IMR-90 (cell line): Measurements from ENCODE around the gene KRABD2.

Experiments
- ATAC-seq: fragments of 200-7000 bp; cut with Tn5 transposase; 2 replicates; pipeline ENCODE4 v1.9.1; 2020; ENCODE audit warnings: low read depth, mild to moderate bottlenecking, moderate library complexity
- BruUV-seq: library from RNA; stranded (reverse); fragments of 400-500 nt; replicated peaks from 2 replicates; lab custom pipeline; 2021; lab: Mats Ljungman, UMichigan
- CTCF ChIA-PET: fragments of 300-600 bp; formaldehyde crosslinking; extraction: SDS; loops from one replicate; lab custom pipeline; 2021; ENCODE audit warnings: antibody characterized with exemption; lab: Yijun Ruan, JAX
- POLR2A ChIA-PET: fragments of 300-600 bp; sonication (Branson Sonifier 250); formaldehyde crosslinking; loops from one replicate; lab custom pipeline; 2022; ENCODE audit warnings: antibody characterized with exemption; ENCODE audit not compliant: unreplicated experiment; lab: Charles Lee
- DNase-seq: peaks from one replicate; pipeline ENCODE4 v3.0.0; 2013
- H2AFZ ChIP-seq: replicated peaks from 2 replicates; pipeline ENCODE3; 2013; ENCODE audit warnings: low read length, mild to moderate bottlenecking; ENCODE audit not compliant: poor library complexity
- H2AK5ac ChIP-seq: 2 replicates; pipeline ENCODE4 v1.6.1; 2013; ENCODE audit warnings: low read depth, low read length, inconsistent platforms
- H2AK9ac ChIP-seq: replicated peaks from 2 replicates; pipeline ENCODE3; 2013; ENCODE audit warnings: mild to moderate bottlenecking, low read depth, low read length, moderate library complexity; ENCODE audit not compliant: poor library complexity
- H2BK120ac ChIP-seq: 2 replicates; pipeline ENCODE4 v1.6.1; 2013; ENCODE audit warnings: low read depth, low read length, inconsistent platforms
- H2BK15ac ChIP-seq: 3 replicates; pipeline ENCODE4 v1.6.1; 2013; ENCODE audit warnings: low read depth, low read length, inconsistent platforms
- H2BK20ac ChIP-seq: 2 replicates; pipeline ENCODE4 v1.6.1; 2013; ENCODE audit warnings: low read depth, mild to moderate bottlenecking, inconsistent platforms, low read length, moderate library complexity
- H2BK5ac ChIP-seq: 2 replicates; pipeline ENCODE4 v1.6.1; 2013; ENCODE audit warnings: mild to moderate bottlenecking, low read depth, low read length, inconsistent platforms; ENCODE audit not compliant: poor library complexity, severe bottlenecking
- H3K14ac ChIP-seq: replicated peaks from 2 replicates; pipeline ENCODE4 v1.6.1; 2013; ENCODE audit warnings: low read depth, low read length, inconsistent platforms
- H3K18ac ChIP-seq: 2 replicates; pipeline ENCODE4 v1.6.1; 2013; ENCODE audit warnings: low read depth, low read length, control low read depth
- H3K23ac ChIP-seq: 2 replicates; pipeline ENCODE4 v1.6.1; 2013; ENCODE audit warnings: low read depth, low read length, inconsistent platforms
- H3K27ac ChIP-seq: 2 replicates; pipeline ENCODE4 v1.5.1; 2013; ENCODE audit warnings: mild to moderate bottlenecking, control low read depth, low read length; ENCODE audit not compliant: insufficient read depth
- H3K27me3 ChIP-seq: 2 replicates; pipeline ENCODE4 v1.6.1; 2013; ENCODE audit warnings: low read length; ENCODE audit not compliant: control insufficient read depth, insufficient read depth
- H3K36me3 ChIP-seq: 2 replicates; pipeline ENCODE4 v1.6.1; 2013; ENCODE audit warnings: low read length, mixed read lengths; ENCODE audit not compliant: control insufficient read depth, insufficient read depth
- H3K4ac ChIP-seq: 2 replicates; pipeline ENCODE4 v1.6.1; 2013; ENCODE audit warnings: low read depth, low read length, inconsistent platforms
- H3K4me1 ChIP-seq: 2 replicates; pipeline ENCODE4 v1.6.1; 2013; ENCODE audit warnings: low read length, mixed read lengths; ENCODE audit not compliant: control insufficient read depth, insufficient read depth
- H3K4me2 ChIP-seq: 2 replicates; pipeline ENCODE4 v1.6.1; 2013; ENCODE audit warnings: low read depth, mild to moderate bottlenecking, control low read depth, low read length, moderate library complexity
- H3K4me3 ChIP-seq: 2 replicates; pipeline ENCODE4 v1.5.1; 2013; ENCODE audit warnings: low read depth, mild to moderate bottlenecking, control low read depth, low read length, moderate library complexity; ENCODE audit not compliant: insufficient read depth
- H3K56ac ChIP-seq: 2 replicates; pipeline ENCODE4 v1.6.1; 2013; ENCODE audit warnings: low read length, inconsistent platforms; ENCODE audit not compliant: insufficient read depth; ENCODE audit errors: extremely low read depth
- H3K79me1 ChIP-seq, 2 experiments: 2 replicates each; pipeline ENCODE4 v1.6.1; 2013; ENCODE audit warnings: low read length in 2 of 2, inconsistent platforms in 1 of 2, low read depth in 1 of 2
- H3K9ac ChIP-seq: 2 replicates; pipeline ENCODE4 v1.6.1; 2013; ENCODE audit warnings: low read depth, low read length, control low read depth
- H3K9me1 ChIP-seq: 2 replicates; pipeline ENCODE4 v1.6.1; 2013; ENCODE audit warnings: low read length, inconsistent platforms; ENCODE audit not compliant: insufficient read depth
- H3K9me3 ChIP-seq: 2 replicates; pipeline ENCODE4 v1.6.1; 2013; ENCODE audit warnings: low read length; ENCODE audit not compliant: control insufficient read depth, insufficient read depth
- H4K20me1 ChIP-seq: 2 replicates; pipeline ENCODE4 v1.6.1; 2013; ENCODE audit warnings: low read length, inconsistent platforms; ENCODE audit not compliant: insufficient read depth
- H4K5ac ChIP-seq: 2 replicates; pipeline ENCODE4 v1.6.1; 2013; ENCODE audit warnings: mild to moderate bottlenecking, low read depth, low read length, control low read depth
- H4K8ac ChIP-seq, 2 experiments: 2 replicates each; pipeline ENCODE4 v1.6.1; 2013; ENCODE audit warnings: low read depth in 2 of 2, low read length in 2 of 2, control low read depth in 1 of 2, inconsistent platforms in 1 of 2
- H4K91ac ChIP-seq: 2 replicates; pipeline ENCODE4 v1.6.1; 2013; ENCODE audit warnings: low read depth, low read length, inconsistent platforms; ENCODE audit not compliant: insufficient read depth
- BHLHE40 ChIP-seq: fragments of 150-350 bp; IDR thresholded peaks from 2 replicates; pipeline ENCODE4 v1.6.1; 2016; ENCODE audit warnings: mild to moderate bottlenecking, low read depth, low read length
- CEBPB ChIP-seq: IDR thresholded peaks from 2 replicates; pipeline ENCODE4 v1.6.1; 2012; ENCODE audit warnings: low read depth, low read length, improper control_type of control experiment
- CHD1 ChIP-seq: IDR thresholded peaks from 2 replicates; pipeline ENCODE4 v1.6.1; 2012; ENCODE audit warnings: low read depth, low read length, improper control_type of control experiment
- FOS ChIP-seq: fragments of 150-350 bp; IDR thresholded peaks from 2 replicates; pipeline ENCODE4 v1.6.1; 2016; ENCODE audit warnings: low read depth, low read length
- MAFK ChIP-seq: IDR thresholded peaks from 2 replicates; pipeline ENCODE4 v1.6.1; 2012; ENCODE audit warnings: low read depth, low read length, improper control_type of control experiment
- MAZ ChIP-seq: IDR thresholded peaks from 2 replicates; pipeline ENCODE4 v1.6.1; 2012; ENCODE audit warnings: low read depth, mild to moderate bottlenecking, low read length, improper control_type of control experiment, moderate library complexity, borderline replicate concordance
- MXI1 ChIP-seq: IDR thresholded peaks from 2 replicates; pipeline ENCODE4 v1.6.1; 2012; ENCODE audit warnings: low read depth, mild to moderate bottlenecking, low read length, moderate library complexity, borderline replicate concordance
- NFE2L2 ChIP-seq: fragments of 150-350 bp; IDR thresholded peaks from 2 replicates; pipeline ENCODE4 v1.6.1; 2016; ENCODE audit warnings: low read depth, mild to moderate bottlenecking, low read length
- POLR2A ChIP-seq: IDR thresholded peaks from 2 replicates; pipeline ENCODE4 v1.6.1; 2012; ENCODE audit warnings: mild to moderate bottlenecking, low read depth, low read length
- RAD21 ChIP-seq: IDR thresholded peaks from 2 replicates; pipeline ENCODE4 v1.6.1; 2012; ENCODE audit warnings: low read length, improper control_type of control experiment
- RCOR1 ChIP-seq: IDR thresholded peaks from 2 replicates; pipeline ENCODE4 v1.6.1; 2012; ENCODE audit warnings: mild to moderate bottlenecking, low read length, improper control_type of control experiment; ENCODE audit not compliant: insufficient replicate concordance
- RFX5 ChIP-seq: IDR thresholded peaks from 2 replicates; pipeline ENCODE4 v1.8.0; 2012; ENCODE audit warnings: low read depth, mild to moderate bottlenecking, low read length, moderate library complexity
- SMC3 ChIP-seq: fragments of 150-350 bp; IDR thresholded peaks from 2 replicates; pipeline ENCODE4 v1.6.1; 2016; ENCODE audit warnings: low read depth, mild to moderate bottlenecking, antibody characterized with exemption, low read length, moderate library complexity
- WGBS, 2 experiments: methylation state at CpG; one replicate each; pipeline versions ENCODE4 v1.1.5 to v1.1.7; 2013; ENCODE audit warnings: missing lambda C conversion rate in 2 of 2; ENCODE audit not compliant: insufficient read length in 1 of 2; ENCODE audit errors: extremely low coverage in 2 of 2; 5-methylcytosine and 5-hydroxymethylcytosine counted together
- dilution Hi-C: fragments of 300-500 bp; cut with HindIII; formaldehyde crosslinking; loops from one replicate; pipeline ENCODE4 v1.14.3; 2018; ENCODE audit warnings: low sequenced_read_pairs; ENCODE audit not compliant: unreplicated experiment
- in situ Hi-C: fragments of 300-500 bp; cut with MboI; formaldehyde crosslinking; loops from 3 replicates; pipeline ENCODE4 v1.14.3; 2019; ENCODE audit warnings: low sequenced_read_pairs, inconsistent platforms, mixed read lengths
- intact Hi-C: fragments of 100-400 bp; cut with micrococcal nuclease; formaldehyde crosslinking; loops from 2 replicates; pipeline ENCODE4 v1.10.0; 2022
- TF ChIP-seq, protein P1 (sequence below): fragments of 150-350 bp; IDR thresholded peaks from 2 replicates; pipeline ENCODE4 v1.6.1; 2016; ENCODE audit warnings: low read depth, mild to moderate bottlenecking, low read length, moderate library complexity, borderline replicate concordance
- TF ChIP-seq, protein P2 (sequence below): fragments of 150-350 bp; IDR thresholded peaks from 2 replicates; pipeline ENCODE4 v1.6.1; 2017; ENCODE audit warnings: mild to moderate bottlenecking, antibody characterized with exemption, low read length, low read depth
- TF ChIP-seq, protein P3 (sequence below): conservative IDR thresholded peaks from 2 replicates; pipeline ENCODE4 v1.5.1; 2012; ENCODE audit warnings: mild to moderate bottlenecking, low read depth, low read length, improper control_type of control experiment

Gene KRABD2

DNA sequence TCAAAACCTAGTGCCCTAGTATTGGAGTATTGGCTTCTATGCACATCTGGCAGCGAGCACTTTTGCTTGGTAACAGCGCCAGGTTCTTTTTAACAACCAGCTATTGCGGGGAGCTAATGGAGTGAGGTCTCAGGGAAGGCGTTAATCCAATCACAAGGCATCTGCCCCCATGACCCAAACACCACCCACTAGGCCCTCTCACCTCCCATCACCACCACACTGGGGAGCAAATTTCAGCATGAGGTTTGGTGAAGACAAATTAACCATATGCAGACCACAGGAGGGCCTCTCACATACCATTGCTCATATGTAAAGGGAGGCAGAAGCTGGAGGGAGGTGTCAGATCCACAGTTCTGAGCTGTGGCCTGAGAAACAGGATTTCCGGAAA lies 37.8 kb downstream of the KRABD2 start:
- WGBS, 2 experiments, result no CpG with 5 or more reads among the region's 5 CpGs
- peaks cover 12% of the 10 kb centered on the region for H3K27me3 ChIP-seq
- no peak overlapping the region for H3K4me2 ChIP-seq
- no peak overlapping the region for H2BK20ac ChIP-seq
- no peak overlapping the region for H4K91ac ChIP-seq
- H3K18ac ChIP-seq, result no peak overlapping the region
- H2BK120ac ChIP-seq, result no peak overlapping the region
- intact Hi-C loops (no loop called here), dilution Hi-C loops (no loop called here), in situ Hi-C loops (no loop called here)
- no peaks in the 10 kb centered on the region for H3K9me3 ChIP-seq
- H2AK9ac ChIP-seq, result no peak overlapping the region
- BruUV-seq, result no TSS peak
- H3K4me1 ChIP-seq, result no peaks in the 10 kb centered on the region
- no peak overlapping the region for H2AFZ ChIP-seq
- H3K27ac ChIP-seq, result no peak overlapping the region
- no peak for TF ChIP-seq POLR2A
- no peak for TF ChIP-seq RAD21
- no peak for TF ChIP-seq NFE2L2
- TF ChIP-seq RFX5, result no peak
- TF ChIP-seq MXI1, result no peak
- TF ChIP-seq, protein P1, sequence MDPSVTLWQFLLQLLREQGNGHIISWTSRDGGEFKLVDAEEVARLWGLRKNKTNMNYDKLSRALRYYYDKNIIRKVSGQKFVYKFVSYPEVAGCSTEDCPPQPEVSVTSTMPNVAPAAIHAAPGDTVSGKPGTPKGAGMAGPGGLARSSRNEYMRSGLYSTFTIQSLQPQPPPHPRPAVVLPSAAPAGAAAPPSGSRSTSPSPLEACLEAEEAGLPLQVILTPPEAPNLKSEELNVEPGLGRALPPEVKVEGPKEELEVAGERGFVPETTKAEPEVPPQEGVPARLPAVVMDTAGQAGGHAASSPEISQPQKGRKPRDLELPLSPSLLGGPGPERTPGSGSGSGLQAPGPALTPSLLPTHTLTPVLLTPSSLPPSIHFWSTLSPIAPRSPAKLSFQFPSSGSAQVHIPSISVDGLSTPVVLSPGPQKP, result no peak
- no peak for TF ChIP-seq CHD1
- TF ChIP-seq, protein P2, sequence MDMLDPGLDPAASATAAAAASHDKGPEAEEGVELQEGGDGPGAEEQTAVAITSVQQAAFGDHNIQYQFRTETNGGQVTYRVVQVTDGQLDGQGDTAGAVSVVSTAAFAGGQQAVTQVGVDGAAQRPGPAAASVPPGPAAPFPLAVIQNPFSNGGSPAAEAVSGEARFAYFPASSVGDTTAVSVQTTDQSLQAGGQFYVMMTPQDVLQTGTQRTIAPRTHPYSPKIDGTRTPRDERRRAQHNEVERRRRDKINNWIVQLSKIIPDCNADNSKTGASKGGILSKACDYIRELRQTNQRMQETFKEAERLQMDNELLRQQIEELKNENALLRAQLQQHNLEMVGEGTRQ, result no peak
- TF ChIP-seq RCOR1, result no peak
- no peak for TF ChIP-seq MAFK
- TF ChIP-seq MAZ, result no peak
- TF ChIP-seq FOS, result no peak
- no peak for TF ChIP-seq CEBPB
- TF ChIP-seq BHLHE40, result no peak
- TF ChIP-seq, protein P3, sequence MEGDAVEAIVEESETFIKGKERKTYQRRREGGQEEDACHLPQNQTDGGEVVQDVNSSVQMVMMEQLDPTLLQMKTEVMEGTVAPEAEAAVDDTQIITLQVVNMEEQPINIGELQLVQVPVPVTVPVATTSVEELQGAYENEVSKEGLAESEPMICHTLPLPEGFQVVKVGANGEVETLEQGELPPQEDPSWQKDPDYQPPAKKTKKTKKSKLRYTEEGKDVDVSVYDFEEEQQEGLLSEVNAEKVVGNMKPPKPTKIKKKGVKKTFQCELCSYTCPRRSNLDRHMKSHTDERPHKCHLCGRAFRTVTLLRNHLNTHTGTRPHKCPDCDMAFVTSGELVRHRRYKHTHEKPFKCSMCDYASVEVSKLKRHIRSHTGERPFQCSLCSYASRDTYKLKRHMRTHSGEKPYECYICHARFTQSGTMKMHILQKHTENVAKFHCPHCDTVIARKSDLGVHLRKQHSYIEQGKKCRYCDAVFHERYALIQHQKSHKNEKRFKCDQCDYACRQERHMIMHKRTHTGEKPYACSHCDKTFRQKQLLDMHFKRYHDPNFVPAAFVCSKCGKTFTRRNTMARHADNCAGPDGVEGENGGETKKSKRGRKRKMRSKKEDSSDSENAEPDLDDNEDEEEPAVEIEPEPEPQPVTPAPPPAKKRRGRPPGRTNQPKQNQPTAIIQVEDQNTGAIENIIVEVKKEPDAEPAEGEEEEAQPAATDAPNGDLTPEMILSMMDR, result no peak
- no peak for TF ChIP-seq SMC3
- no peak overlapping the region for H3K23ac ChIP-seq
- H3K4ac ChIP-seq, result no peak overlapping the region
- no peaks in the 10 kb centered on the region for H4K20me1 ChIP-seq
- H3K36me3 ChIP-seq, result no peaks in the 10 kb centered on the region
- H2BK5ac ChIP-seq, result no peak overlapping the region
- CTCF ChIA-PET, result interaction anchor here (1.4 kb wide), 1 partner anchor 13 kb away, joined by 5 read pairs; no protein-coding TSS in a partner anchor
- no peak overlapping the region for H3K4me3 ChIP-seq
- POLR2A ChIA-PET, result no interaction called here
- DNase-seq (no peak), ATAC-seq (no peak; the same call in 1 of the 2 replicates)
- H3K9me1 ChIP-seq, result no peaks in the 10 kb centered on the region
- no peak overlapping the region for H4K8ac ChIP-seq
- H3K79me1 ChIP-seq, result no peaks in the 10 kb centered on the region
- no peak overlapping the region for H2AK5ac ChIP-seq
- H4K5ac ChIP-seq, result no peak overlapping the region
- no peak overlapping the region for H2BK15ac ChIP-seq
- no peak overlapping the region for H3K9ac ChIP-seq
- H3K14ac ChIP-seq, result no peak overlapping the region
- no peak overlapping the region for H3K56ac ChIP-seq
